ENCODE results near the gene HMGXB4.

The HMGXB4 gene

DNA sequence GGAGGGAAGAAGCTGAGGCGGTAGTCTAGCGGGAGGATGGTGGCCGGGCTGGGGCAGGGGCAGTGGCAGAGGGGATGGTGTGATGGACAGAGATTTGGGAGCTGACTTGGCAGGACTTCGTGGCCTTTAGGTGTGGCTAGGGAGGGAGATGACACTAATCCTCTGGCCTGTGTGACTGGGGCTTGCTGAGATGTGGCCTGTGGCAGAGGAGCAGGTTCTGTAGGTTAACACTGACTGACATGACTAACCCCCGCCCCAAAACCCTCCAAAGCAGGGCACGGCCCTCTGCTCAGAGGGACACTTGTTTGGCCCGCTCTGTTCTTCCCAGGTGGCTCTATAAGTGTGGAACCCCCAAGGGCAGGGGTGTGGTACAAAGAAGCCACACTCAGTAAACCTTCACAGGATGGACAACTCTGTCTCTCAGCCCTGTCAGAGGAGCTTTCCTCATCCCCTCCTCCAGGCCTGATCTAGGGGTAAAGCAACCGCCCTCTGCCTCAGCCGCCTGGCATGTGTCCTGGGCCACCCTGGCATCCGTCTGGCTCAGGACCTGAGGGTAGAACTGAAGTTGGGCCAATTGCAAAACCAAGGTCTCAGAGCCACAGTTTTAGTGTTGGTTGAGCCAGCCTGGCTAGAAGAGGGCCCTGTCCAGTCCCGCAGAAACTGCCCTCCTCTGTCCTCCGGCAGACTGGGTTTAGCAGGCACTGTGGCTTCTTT lies 58.0 kb downstream of the HMGXB4 start:
- H3K4me1 ChIP-seq (ENCODE audit: control insufficient read depth, insufficient read depth, low read length): peaks cover 34% of the 10 kb centered on the region
- no peak overlapping the region for H3K9ac ChIP-seq (ENCODE audit: low read length)
- no peaks in the 10 kb centered on the region for H3K9me3 ChIP-seq (ENCODE audit: control insufficient read depth, low read length)
- H3K4me3 ChIP-seq (ENCODE audit: low read length): no peak overlapping the region
- no peaks in the 10 kb centered on the region for H3K36me3 ChIP-seq (ENCODE audit: control insufficient read depth, insufficient read depth, low read length)
- H3K27me3 ChIP-seq (ENCODE audit: control insufficient read depth, insufficient read depth, low read length): no peaks in the 10 kb centered on the region

DNA sequence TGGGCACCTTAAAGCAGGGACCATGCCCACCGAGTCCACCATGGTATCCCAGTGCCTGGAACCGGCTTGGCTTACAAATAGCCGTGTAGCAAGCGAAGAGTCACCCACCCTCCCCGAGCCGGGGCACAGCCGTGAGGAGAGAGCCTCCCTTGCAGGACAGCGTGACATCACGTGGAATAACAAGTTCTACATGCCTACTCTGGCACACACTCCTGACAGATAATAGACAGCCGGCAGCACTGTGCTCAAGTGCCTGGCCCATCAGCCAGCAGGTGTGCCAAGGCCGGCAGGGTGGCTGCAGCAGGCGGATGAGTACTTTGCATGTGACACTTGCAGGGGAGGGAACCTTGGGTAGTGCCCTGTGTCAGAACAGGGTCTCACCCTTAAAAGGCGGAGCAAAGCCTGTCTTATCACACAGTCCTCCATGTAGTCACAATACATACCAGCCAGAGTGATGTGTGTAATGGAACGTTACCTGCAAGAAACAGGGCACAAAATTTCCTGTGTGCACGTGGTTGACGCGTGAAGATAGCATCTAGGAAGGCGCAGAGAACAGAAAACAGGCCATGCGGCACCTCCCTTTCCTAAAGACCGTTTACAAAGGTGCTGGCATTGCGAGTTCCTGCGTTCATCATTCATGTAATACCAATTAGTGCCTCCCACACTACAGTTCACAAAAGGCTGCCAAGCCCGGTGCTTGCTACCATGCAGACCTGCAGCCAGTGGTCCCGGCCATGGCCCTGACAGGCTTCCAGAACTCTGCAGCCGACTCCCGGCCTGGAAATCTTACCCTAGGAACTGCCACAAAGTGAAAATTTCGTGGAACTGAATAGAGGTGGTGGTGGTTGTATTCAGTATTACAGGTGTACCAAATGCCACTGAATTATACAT lies 58.8 kb downstream of the HMGXB4 start:
- no peak overlapping the region for H3K4me3 ChIP-seq (ENCODE audit: low read length)
- no peaks in the 10 kb centered on the region for H3K27me3 ChIP-seq (ENCODE audit: control insufficient read depth, insufficient read depth, low read length)
- no peaks in the 10 kb centered on the region for H3K36me3 ChIP-seq (ENCODE audit: control insufficient read depth, insufficient read depth, low read length)
- no peak overlapping the region for H3K9ac ChIP-seq (ENCODE audit: low read length)
- peaks cover 26% of the 10 kb centered on the region for H3K4me1 ChIP-seq (ENCODE audit: control insufficient read depth, insufficient read depth, low read length)
- H3K9me3 ChIP-seq (ENCODE audit: control insufficient read depth, low read length): no peaks in the 10 kb centered on the region

DNA sequence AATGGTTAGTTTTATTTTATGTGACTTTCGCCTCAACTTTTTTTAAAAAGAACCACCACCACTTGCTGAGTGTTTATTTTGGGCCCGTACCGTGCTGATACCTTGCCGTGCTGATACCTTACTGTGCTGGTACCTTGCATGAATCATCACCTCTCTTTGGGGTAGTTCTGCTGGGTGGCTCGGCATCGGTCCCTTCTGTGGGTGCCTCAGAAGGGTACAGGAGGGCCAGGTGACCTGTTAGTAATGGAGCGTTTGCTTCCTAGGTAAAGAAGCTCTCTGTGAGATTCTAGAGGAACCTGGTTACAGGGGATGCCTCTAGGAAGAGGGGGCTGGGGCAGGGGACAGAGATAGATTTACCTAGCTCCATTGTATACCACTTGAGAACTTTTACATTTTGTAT lies 59.5 kb downstream of the HMGXB4 start:
- Histone ChIP-seq H3K4me1 (ENCODE audit: control insufficient read depth, insufficient read depth, low read length) (peaks cover 19% of the 10 kb centered on the region), H3K9me3 (ENCODE audit: control insufficient read depth, low read length) (no peaks in the 10 kb centered on the region), H3K9ac (ENCODE audit: low read length) (no peak overlapping the region), H3K4me3 (ENCODE audit: low read length) (no peak overlapping the region), H3K27me3 (ENCODE audit: control insufficient read depth, insufficient read depth, low read length) (no peaks in the 10 kb centered on the region), H3K36me3 (ENCODE audit: control insufficient read depth, insufficient read depth, low read length) (no peaks in the 10 kb centered on the region)

DNA sequence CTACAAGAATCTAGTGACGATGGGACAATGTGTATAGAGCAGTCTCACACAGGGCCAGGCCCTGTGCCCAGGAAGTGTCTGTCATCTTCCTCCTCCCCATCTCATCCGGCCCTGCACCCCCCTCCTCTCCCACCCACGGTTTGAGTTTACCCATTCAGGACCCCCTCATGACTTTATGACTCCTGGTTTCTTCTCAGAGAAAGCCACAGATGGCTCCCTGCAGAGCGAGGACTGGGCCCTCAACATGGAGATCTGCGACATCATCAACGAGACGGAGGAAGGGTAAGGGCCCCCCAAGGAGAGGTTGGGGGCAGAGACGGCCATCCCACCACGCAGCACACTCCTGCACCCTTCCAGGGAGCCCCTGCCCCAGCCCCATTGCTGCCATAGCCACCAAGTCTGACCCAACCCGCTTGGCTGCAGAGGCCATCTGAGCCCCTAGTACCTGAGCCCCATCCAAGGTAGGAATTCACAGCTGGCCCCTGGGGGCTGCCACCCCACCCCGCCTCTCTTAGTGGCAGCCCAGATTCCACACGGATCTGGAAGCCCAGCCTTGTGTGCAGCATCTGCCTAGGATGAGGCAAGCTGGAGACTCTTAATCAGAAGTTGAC lies 60.5 kb downstream of the HMGXB4 start:
- peaks cover 11% of the 10 kb centered on the region for H3K4me1 ChIP-seq (ENCODE audit: control insufficient read depth, insufficient read depth, low read length)
- no peaks in the 10 kb centered on the region for H3K27me3 ChIP-seq (ENCODE audit: control insufficient read depth, insufficient read depth, low read length)
- H3K36me3 ChIP-seq (ENCODE audit: control insufficient read depth, insufficient read depth, low read length): no peaks in the 10 kb centered on the region
- H3K9ac ChIP-seq (ENCODE audit: low read length): no peak overlapping the region
- H3K4me3 ChIP-seq (ENCODE audit: low read length): no peak overlapping the region
- no peaks in the 10 kb centered on the region for H3K9me3 ChIP-seq (ENCODE audit: control insufficient read depth, low read length)

DNA sequence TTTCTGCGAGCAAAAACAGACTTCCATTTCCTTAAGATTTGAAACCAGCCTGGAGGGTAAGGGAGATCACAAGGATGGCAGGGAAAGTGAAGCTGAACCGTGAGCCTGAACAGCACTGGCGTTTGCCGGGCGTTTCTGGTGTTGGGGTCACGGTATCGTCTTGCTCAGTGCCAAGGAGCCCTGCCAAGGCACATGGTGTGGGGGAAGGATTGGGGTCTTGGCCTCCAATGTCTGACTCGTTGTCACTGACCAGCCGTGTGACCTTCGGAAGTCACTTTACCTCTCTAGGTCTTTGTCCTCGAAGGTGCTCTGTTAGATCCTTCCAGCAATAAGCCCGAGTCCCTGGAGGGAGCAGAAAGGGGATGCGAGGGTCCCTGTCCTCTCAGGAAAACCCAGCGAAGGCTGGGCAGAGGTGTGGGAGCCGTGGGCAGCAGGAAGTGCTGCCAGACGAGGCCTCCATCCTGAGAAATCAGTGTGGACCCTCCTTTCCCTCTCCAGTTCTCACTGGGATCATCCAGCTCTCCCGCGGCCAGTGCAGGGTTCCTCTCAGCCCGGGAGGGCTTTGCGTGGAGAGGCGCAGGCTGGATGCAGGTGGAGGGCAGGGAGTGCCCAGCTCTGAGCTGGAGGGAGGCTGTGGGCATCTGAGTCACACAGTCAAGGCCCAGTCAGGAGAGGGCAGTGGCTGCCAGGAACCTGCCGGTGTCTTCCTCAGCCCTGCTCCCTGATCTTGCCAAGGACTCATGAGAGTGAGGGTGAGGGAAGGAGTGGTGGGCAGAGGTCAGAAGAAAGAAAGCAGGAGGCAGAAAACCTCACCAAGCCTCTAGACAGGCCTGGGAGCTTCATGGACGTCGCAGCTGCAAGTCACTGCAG lies 61.3 kb downstream of the HMGXB4 start:
- Histone ChIP-seq H3K27me3 (ENCODE audit: control insufficient read depth, insufficient read depth, low read length) (no peaks in the 10 kb centered on the region), H3K9me3 (ENCODE audit: control insufficient read depth, low read length) (no peaks in the 10 kb centered on the region), H3K36me3 (ENCODE audit: control insufficient read depth, insufficient read depth, low read length) (no peaks in the 10 kb centered on the region), H3K4me3 (ENCODE audit: low read length) (no peak overlapping the region), H3K9ac (ENCODE audit: low read length) (no peak overlapping the region), H3K4me1 (ENCODE audit: control insufficient read depth, insufficient read depth, low read length) (peaks cover 11% of the 10 kb centered on the region)

DNA sequence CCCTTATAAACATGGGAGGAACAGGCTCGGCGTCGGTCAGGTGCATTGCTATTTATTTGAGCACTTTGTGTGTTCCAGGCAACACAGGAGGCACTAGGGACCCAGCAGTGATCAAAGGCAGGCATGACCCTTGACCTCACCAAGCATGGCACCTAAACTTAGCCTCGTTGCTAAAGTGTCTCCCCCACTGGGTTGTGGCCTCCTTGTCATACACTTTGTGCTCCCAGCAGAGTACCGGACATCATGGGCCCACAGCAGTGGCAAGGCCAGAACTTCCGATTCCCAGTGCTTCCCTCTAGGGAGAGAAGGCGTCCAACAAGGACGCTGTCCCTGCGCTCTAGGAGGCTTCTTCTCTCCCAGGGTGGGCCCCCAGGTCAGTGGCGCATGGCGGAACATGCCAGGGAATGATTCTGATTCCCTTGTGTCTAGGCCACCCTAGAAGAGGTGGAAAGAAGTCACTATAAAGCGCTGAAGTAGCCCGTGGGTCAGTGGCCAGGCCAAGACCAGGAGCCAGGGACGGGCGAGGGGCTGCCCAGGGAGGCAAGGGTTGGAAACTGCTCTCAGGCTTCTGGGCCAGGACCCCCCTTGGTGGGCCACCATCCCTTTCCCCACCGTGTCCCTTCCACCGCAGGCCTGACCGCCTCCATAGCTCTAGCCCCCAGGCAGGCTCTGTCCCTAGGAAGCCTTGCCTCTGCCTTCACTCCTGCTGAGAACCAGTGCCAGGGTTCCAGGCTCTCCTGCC lies 62.1 kb downstream of the HMGXB4 start:
- Histone ChIP-seq H3K27me3 (ENCODE audit: control insufficient read depth, insufficient read depth, low read length) (no peaks in the 10 kb centered on the region), H3K4me3 (ENCODE audit: low read length) (no peak overlapping the region), H3K36me3 (ENCODE audit: control insufficient read depth, insufficient read depth, low read length) (no peaks in the 10 kb centered on the region)

DNA sequence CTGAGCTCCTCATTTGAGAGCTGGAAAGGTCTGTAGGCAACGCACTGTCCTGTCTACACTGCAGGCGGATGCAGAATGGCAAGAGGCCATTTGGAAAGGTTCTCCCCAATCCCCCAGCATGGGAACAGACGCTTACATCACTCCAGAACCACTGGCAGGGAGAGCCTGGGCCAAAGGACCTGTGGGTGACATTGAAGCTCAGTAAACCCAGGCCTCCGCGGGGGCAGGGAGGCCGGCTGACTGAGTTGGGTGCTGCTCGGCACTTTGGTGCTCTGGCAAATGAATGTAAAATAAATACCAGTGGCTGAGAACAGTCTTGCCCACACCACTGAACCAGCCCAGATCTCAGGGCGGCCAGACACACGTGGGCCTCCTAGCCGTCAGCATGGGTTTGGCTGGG lies 64.8 kb downstream of the HMGXB4 start:
- H3K9me3 ChIP-seq (ENCODE audit: control insufficient read depth, low read length): no peaks in the 10 kb centered on the region
- H3K4me3 ChIP-seq (ENCODE audit: low read length): no peak overlapping the region
- H3K36me3 ChIP-seq (ENCODE audit: control insufficient read depth, insufficient read depth, low read length): peaks cover 2% of the 10 kb centered on the region
- no peaks in the 10 kb centered on the region for H3K27me3 ChIP-seq (ENCODE audit: control insufficient read depth, insufficient read depth, low read length)
- H3K4me1 ChIP-seq (ENCODE audit: control insufficient read depth, insufficient read depth, low read length): no peaks in the 10 kb centered on the region
- no peak overlapping the region for H3K9ac ChIP-seq (ENCODE audit: low read length)

More for the DNA sequence above, 62.1 kb downstream of the HMGXB4 start:
- H3K4me1 ChIP-seq (ENCODE audit: control insufficient read depth, insufficient read depth, low read length): peaks cover 11% of the 10 kb centered on the region
- no peak overlapping the region for H3K9ac ChIP-seq (ENCODE audit: low read length)
- H3K9me3 ChIP-seq (ENCODE audit: control insufficient read depth, low read length): no peaks in the 10 kb centered on the region

DNA sequence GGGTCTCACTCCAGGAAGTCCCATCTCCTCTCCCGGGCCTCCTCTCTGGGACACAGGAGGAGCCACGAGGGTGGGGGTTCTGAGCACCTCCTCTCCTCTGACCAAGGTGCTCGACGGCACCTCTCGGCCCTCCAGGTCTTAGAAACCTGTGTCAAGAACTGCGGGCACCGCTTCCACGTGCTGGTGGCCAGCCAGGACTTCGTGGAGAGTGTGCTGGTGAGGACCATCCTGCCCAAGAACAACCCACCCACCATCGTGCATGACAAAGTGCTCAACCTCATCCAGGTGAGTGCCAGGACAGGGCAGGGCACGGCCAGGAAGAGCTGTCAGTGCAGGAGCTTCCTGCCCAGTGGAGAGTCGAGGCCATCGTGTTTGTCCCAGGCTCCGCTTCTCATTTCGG lies 65.6 kb downstream of the HMGXB4 start:
- H3K4me1 ChIP-seq (ENCODE audit: control insufficient read depth, insufficient read depth, low read length): no peaks in the 10 kb centered on the region
- no peaks in the 10 kb centered on the region for H3K9me3 ChIP-seq (ENCODE audit: control insufficient read depth, low read length)
- no peak overlapping the region for H3K9ac ChIP-seq (ENCODE audit: low read length)
- peaks cover 7% of the 10 kb centered on the region for H3K36me3 ChIP-seq (ENCODE audit: control insufficient read depth, insufficient read depth, low read length)
- H3K27me3 ChIP-seq (ENCODE audit: control insufficient read depth, insufficient read depth, low read length): no peaks in the 10 kb centered on the region
- no peak overlapping the region for H3K4me3 ChIP-seq (ENCODE audit: low read length)

DNA sequence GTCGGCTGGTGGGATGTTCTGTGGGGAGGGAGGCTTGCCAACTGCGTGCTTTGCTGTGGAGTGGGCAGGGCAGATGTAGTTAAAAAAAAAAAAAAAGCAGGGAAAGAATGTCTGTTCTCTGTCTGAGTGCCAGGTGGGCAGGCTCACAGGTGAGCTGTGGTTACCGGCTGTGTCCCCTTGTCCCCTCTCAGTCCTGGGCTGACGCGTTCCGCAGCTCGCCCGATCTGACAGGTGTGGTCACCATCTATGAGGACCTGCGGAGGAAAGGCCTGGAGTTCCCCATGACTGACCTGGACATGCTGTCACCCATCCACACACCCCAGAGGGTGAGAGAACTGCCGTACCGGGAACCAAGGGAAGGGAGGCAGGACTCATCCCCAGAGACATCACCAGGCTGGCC lies 66.0 kb downstream of the HMGXB4 start:
- Histone ChIP-seq H3K9ac (ENCODE audit: low read length) (no peak overlapping the region), H3K27me3 (ENCODE audit: control insufficient read depth, insufficient read depth, low read length) (no peaks in the 10 kb centered on the region), H3K36me3 (ENCODE audit: control insufficient read depth, insufficient read depth, low read length) (peaks cover 7% of the 10 kb centered on the region), H3K9me3 (ENCODE audit: control insufficient read depth, low read length) (no peaks in the 10 kb centered on the region), H3K4me3 (ENCODE audit: low read length) (no peak overlapping the region), H3K4me1 (ENCODE audit: control insufficient read depth, insufficient read depth, low read length) (no peaks in the 10 kb centered on the region)

DNA sequence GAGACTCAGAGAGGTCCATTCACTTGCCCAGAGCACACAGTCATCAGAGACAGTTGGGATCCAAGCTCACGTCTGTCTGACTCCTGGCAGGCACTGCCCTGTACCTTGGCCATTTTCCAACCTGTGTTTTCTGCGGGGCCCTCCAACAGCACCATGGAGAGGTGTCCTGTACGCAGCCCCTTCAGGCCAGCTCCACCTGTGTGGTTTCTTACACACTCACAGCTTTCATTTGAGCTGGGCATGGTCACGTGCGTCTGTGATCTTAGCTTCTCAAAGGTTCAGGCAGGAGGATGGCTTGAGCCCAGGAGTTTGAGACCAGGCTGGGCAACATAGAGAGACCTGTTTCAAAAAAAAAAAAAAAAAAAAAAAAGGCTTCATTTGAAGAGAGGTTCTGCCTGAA lies 66.8 kb downstream of the HMGXB4 start:
- Histone ChIP-seq H3K4me1 (ENCODE audit: control insufficient read depth, insufficient read depth, low read length) (no peaks in the 10 kb centered on the region), H3K9me3 (ENCODE audit: control insufficient read depth, low read length) (no peaks in the 10 kb centered on the region), H3K36me3 (ENCODE audit: control insufficient read depth, insufficient read depth, low read length) (peaks cover 7% of the 10 kb centered on the region), H3K9ac (ENCODE audit: low read length) (no peak overlapping the region), H3K4me3 (ENCODE audit: low read length) (no peak overlapping the region), H3K27me3 (ENCODE audit: control insufficient read depth, insufficient read depth, low read length) (no peaks in the 10 kb centered on the region)

DNA sequence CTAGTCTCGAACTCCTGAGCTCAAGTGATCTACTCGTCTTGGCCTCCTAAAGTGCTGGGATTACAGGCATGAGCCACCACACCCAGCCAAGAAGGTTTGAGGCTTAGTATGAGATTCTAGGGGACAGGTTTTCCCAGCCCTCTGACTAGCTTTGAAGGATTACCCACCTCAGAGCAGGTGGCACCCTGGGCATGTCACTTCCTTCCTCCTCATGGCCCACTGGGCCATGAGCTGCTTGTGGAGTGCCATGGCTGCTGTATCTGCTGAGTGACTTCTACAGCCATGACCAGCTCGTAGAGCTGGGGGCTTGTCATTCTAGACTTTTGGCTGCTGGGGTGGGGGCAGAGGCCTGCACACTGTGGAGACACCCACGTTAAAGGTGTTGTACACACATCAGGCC lies 67.5 kb downstream of the HMGXB4 start:
- Histone ChIP-seq H3K36me3 (ENCODE audit: control insufficient read depth, insufficient read depth, low read length) (peaks cover 7% of the 10 kb centered on the region), H3K27me3 (ENCODE audit: control insufficient read depth, insufficient read depth, low read length) (no peaks in the 10 kb centered on the region), H3K4me1 (ENCODE audit: control insufficient read depth, insufficient read depth, low read length) (no peaks in the 10 kb centered on the region), H3K4me3 (ENCODE audit: low read length) (no peak overlapping the region), H3K9ac (ENCODE audit: low read length) (no peak overlapping the region), H3K9me3 (ENCODE audit: control insufficient read depth, low read length) (no peaks in the 10 kb centered on the region)
